ENCODE measurements around the gene NUAK1. TPM values are rescaled to one million over a fixed set of nuclear protein-coding genes. Genes with fewer than 3 reads are reported as not detected.
A peak's percentile ranks its signal among the peaks of the same experiment; 100 is the strongest.

Gene NUAK1
- total and polyA plus RNA-seq, 2 donors from 2014 or later = 2.9 to 28.8 TPM

DNA sequence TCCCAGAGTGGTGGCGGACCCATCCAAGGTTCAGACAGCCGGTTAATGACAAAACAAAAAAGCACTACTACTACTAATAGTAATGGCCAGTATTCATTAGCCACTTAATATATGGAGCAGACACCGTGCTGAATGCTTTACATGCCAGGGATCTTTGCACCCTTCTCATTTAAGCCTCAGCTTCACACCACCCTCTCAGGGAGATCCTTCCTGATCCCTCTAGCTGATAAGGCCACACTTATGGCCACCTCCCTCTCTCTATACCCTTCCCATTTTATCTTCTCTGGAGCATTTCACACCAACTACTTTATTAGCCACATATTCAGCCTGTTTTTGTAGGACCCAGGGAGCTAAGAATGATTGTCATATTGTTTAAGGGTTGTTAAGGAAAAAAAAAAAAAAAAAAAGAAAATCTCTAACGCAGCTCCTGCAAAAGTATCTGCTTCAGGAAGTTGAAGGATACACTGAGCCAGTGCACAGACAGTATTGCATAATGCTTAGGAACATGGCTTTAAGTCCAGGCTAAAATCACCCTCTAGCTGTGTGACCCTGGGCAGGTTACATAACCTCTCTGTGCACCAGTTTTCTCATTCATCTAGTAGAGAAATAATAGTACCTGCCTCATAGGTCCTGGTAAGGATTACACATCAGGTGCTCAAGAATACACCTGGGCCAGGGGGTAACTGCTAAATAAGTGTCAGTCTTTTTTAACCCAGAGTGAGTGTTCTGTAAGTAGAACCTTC, 29.4 kb downstream of the NUAK1 start:
- DNase-seq = no peak
- FAIRE-seq = no peak
- H3K4me1 ChIP-seq (ENCODE audit: control insufficient read depth in 2 of 3, insufficient read depth in 2 of 3, low read depth in 1 of 3, low read length in 3 of 3) = peaks cover 4 to 67% (median 44%) of the 10 kb centered on the region in 3 donors
- H3K9ac ChIP-seq (ENCODE audit: low read length in 3 of 3) = no peak overlapping the region
- TF ChIP-seq, protein P1, sequence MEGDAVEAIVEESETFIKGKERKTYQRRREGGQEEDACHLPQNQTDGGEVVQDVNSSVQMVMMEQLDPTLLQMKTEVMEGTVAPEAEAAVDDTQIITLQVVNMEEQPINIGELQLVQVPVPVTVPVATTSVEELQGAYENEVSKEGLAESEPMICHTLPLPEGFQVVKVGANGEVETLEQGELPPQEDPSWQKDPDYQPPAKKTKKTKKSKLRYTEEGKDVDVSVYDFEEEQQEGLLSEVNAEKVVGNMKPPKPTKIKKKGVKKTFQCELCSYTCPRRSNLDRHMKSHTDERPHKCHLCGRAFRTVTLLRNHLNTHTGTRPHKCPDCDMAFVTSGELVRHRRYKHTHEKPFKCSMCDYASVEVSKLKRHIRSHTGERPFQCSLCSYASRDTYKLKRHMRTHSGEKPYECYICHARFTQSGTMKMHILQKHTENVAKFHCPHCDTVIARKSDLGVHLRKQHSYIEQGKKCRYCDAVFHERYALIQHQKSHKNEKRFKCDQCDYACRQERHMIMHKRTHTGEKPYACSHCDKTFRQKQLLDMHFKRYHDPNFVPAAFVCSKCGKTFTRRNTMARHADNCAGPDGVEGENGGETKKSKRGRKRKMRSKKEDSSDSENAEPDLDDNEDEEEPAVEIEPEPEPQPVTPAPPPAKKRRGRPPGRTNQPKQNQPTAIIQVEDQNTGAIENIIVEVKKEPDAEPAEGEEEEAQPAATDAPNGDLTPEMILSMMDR (IDR thresholded peaks at IDR 0.05; ENCODE audit: borderline replicate concordance, extremely low read depth, insufficient read depth) = no peak
- H3K27me3 ChIP-seq (ENCODE audit: control insufficient read depth, insufficient read depth, low read length) = no peaks in the 10 kb centered on the region
- peak overlapping the region in 1 of 2 donors; percentile 37 for H3K27ac ChIP-seq (ENCODE audit: low read depth in 2 of 2, low read length in 2 of 2)
- H3K4me3 ChIP-seq (ENCODE audit: low read length in 3 of 3) = no peak overlapping the region
- H3K9me3 ChIP-seq (ENCODE audit: control insufficient read depth in 2 of 3, insufficient read depth in 1 of 3, low read length in 3 of 3) = no peaks in the 10 kb centered on the region
- no peaks in the 10 kb centered on the region for H3K36me3 ChIP-seq (ENCODE audit: control insufficient read depth in 2 of 3, insufficient read depth in 3 of 3, low read length in 3 of 3)
- intact Hi-C loops (cut with DNase I) = no loop called here

GRCh38 chr12:106108185-106108835, 30.4 kb downstream of the NUAK1 start:
- peak overlapping the region in 1 of 3 donors; percentile 42 for H3K9ac ChIP-seq (ENCODE audit: low read length in 3 of 3)
- DNase-seq (peak in 1 of 5 donors; percentile 53), FAIRE-seq (no peak)
- no peaks in the 10 kb centered on the region for H3K36me3 ChIP-seq (ENCODE audit: control insufficient read depth in 2 of 3, insufficient read depth in 3 of 3, low read length in 3 of 3)
- no peaks in the 10 kb centered on the region for H3K9me3 ChIP-seq (ENCODE audit: control insufficient read depth in 2 of 3, insufficient read depth in 1 of 3, low read length in 3 of 3)
- no peak overlapping the region for H3K4me3 ChIP-seq (ENCODE audit: low read length in 3 of 3)
- H3K27me3 ChIP-seq (ENCODE audit: control insufficient read depth, insufficient read depth, low read length) = no peaks in the 10 kb centered on the region
- H3K27ac ChIP-seq (ENCODE audit: low read depth in 2 of 2, low read length in 2 of 2) = peak overlapping the region; percentile 32 to 37
- intact Hi-C loops (cut with DNase I) = no loop called here
- peaks cover 4 to 58% (median 37%) of the 10 kb centered on the region in 3 donors for H3K4me1 ChIP-seq (ENCODE audit: control insufficient read depth in 2 of 3, insufficient read depth in 2 of 3, low read depth in 1 of 3, low read length in 3 of 3)
- TF ChIP-seq, protein P1 (IDR thresholded peaks at IDR 0.05; ENCODE audit: borderline replicate concordance, extremely low read depth, insufficient read depth) = no peak

DNA sequence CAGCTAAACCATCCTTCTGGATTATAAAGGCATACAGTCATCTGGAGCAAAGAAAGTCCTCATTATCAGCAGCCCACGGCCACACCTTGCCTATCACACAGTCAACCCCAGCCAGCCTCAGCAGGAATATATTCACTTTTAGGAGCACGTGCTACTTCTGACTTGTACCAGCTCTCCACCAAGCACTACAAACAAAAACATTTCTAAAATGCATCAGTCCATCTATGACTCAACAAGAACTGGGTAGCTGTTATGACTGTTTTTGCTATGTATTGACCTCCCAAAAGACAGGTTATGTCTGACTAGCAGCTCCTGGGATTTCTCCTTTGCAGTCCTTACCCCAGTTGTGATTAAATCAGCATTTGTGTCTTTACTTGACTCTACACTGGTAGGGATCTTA, 31.2 kb downstream of the NUAK1 start:
- Histone ChIP-seq H3K4me3 (ENCODE audit: low read length in 3 of 3) (no peak overlapping the region), H3K27ac (ENCODE audit: low read depth in 2 of 2, low read length in 2 of 2) (peak overlapping the region; percentile 37 to 65), H3K4me1 (ENCODE audit: control insufficient read depth in 2 of 3, insufficient read depth in 2 of 3, low read depth in 1 of 3, low read length in 3 of 3) (peaks cover 4 to 53% (median 34%) of the 10 kb centered on the region in 3 donors), H3K9me3 (ENCODE audit: control insufficient read depth in 2 of 3, insufficient read depth in 1 of 3, low read length in 3 of 3) (no peaks in the 10 kb centered on the region), H3K36me3 (ENCODE audit: control insufficient read depth in 2 of 3, insufficient read depth in 3 of 3, low read length in 3 of 3) (no peaks in the 10 kb centered on the region), H3K9ac (ENCODE audit: low read length in 3 of 3) (no peak overlapping the region), H3K27me3 (ENCODE audit: control insufficient read depth, insufficient read depth, low read length) (no peaks in the 10 kb centered on the region)
- intact Hi-C loops (cut with DNase I) = no loop called here
- TF ChIP-seq, protein P1 (IDR thresholded peaks at IDR 0.05; ENCODE audit: borderline replicate concordance, extremely low read depth, insufficient read depth) = no peak
- FAIRE-seq (no peak), DNase-seq (no peak)
